ENCODE measurements around the gene PTPRK. TPM values are rescaled to one million over a fixed set of nuclear protein-coding genes. Genes with fewer than 3 reads are reported as not detected.

PTPRK gene
- total RNA-seq, 4 donors from 2014 or later = 26.7 to 47.5 (median 41.4) TPM

DNA sequence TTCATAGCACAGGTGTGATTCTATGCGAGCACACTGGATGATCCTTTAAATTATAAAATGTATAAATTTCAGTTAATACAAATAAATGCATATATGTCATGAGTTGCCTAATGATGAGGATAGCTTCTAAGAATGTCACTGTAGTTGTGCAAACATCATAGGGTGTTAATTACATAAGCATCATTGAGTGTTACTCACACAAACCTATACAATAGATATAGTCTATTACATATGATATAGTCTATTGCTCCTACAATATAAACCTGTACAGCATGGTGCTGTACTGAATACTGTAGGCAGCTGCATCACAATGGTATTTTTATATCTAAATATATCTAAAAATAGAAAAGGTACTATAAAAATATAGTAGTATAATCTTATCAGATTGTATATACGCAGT is 159.0 kb downstream of the PTPRK start:
- no peak for TF ChIP-seq POLR2A (IDR thresholded peaks at IDR 0.05)
- TF ChIP-seq, protein P1, sequence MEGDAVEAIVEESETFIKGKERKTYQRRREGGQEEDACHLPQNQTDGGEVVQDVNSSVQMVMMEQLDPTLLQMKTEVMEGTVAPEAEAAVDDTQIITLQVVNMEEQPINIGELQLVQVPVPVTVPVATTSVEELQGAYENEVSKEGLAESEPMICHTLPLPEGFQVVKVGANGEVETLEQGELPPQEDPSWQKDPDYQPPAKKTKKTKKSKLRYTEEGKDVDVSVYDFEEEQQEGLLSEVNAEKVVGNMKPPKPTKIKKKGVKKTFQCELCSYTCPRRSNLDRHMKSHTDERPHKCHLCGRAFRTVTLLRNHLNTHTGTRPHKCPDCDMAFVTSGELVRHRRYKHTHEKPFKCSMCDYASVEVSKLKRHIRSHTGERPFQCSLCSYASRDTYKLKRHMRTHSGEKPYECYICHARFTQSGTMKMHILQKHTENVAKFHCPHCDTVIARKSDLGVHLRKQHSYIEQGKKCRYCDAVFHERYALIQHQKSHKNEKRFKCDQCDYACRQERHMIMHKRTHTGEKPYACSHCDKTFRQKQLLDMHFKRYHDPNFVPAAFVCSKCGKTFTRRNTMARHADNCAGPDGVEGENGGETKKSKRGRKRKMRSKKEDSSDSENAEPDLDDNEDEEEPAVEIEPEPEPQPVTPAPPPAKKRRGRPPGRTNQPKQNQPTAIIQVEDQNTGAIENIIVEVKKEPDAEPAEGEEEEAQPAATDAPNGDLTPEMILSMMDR (IDR thresholded peaks at IDR 0.05) = no peak
- DNase-seq (ENCODE audit: low spot score in 2 of 2) = no peak
- WGBS, 2 donors = 89 to 95% methylated on average over 2 of the region's 2 CpGs
- intact Hi-C loops (cut with DNase I; ENCODE audit: low total_unique reads) = no loop called here
- H3K4me3 ChIP-seq (ENCODE audit: low read depth, poor library complexity, severe bottlenecking) = no peak overlapping the region

DNA sequence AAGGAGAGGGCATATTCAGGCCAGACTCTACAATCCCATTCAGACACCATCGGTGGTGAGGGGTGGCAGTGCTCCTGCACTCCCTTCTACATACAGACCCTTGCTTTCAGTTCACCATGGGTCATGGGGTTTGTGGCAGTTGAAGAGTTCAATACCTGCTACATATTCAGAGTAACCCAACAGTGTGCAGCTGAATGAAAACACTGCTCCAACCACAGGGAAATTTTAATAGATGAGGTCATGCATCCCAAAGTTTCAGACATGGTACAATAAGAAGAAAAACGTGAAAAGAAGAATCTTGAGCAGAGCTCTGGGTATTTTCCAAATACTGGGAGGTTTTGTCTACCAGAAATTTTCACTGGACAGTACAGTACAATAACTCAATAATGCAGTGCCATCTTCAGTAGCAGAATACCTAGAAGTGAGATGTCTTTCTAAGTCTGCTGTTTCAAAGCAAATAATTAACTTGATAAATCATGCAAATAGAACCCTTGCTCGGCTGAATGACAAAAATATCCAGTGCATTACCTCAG is 162.1 kb downstream of the PTPRK start:
- WGBS, 2 donors = 52 to 60% methylated on average over 3 of the region's 3 CpGs
- intact Hi-C loops (cut with DNase I; ENCODE audit: low total_unique reads) = no loop called here
- TF ChIP-seq POLR2A (IDR thresholded peaks at IDR 0.05) = no peak
- TF ChIP-seq, protein P1 (IDR thresholded peaks at IDR 0.05) = no peak
- H3K4me3 ChIP-seq (ENCODE audit: low read depth, poor library complexity, severe bottlenecking) = no peak overlapping the region
- no peak for DNase-seq (ENCODE audit: low spot score in 2 of 2)

DNA sequence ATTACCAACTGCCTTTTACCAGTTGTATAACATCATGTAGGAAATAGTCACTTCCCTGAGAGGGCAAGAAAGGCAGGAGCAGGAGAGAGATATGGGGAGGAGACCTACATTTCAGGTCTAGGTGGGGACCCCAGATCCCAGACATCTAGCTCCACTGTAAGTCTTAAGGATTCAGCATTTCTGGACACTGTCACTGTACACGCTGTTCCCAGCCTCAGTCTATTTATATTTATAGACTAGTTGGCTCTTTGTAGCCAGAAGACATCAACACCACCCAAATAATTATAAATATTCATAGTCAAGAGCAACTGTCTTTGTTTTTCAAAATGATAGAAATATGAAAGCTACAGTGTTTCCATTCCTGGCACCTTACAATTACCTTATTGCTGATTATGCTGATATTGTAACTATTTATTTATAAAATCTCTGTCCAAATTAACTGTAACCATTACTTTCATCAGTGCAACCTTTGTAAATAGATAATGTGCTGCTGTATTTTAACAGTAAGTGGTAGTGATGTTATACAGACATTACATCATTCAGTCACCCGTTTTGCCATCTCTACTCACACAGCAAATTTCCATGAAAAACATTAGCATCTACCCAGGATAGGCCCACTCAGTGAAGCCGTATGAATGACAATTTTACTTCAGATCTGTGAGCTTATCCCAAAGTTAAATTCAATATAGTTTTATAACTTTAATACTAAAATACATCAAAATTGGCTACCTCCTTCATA is 162.8 kb downstream of the PTPRK start:
- WGBS, 2 donors = 64 to 71% methylated on average over 3 of the region's 3 CpGs
- DNase-seq (ENCODE audit: low spot score in 2 of 2) = no peak
- intact Hi-C loops (cut with DNase I; ENCODE audit: low total_unique reads) = no loop called here
- no peak overlapping the region for H3K4me3 ChIP-seq (ENCODE audit: low read depth, poor library complexity, severe bottlenecking)
- TF ChIP-seq, protein P1 (IDR thresholded peaks at IDR 0.05) = no peak
- TF ChIP-seq POLR2A (IDR thresholded peaks at IDR 0.05) = no peak

DNA sequence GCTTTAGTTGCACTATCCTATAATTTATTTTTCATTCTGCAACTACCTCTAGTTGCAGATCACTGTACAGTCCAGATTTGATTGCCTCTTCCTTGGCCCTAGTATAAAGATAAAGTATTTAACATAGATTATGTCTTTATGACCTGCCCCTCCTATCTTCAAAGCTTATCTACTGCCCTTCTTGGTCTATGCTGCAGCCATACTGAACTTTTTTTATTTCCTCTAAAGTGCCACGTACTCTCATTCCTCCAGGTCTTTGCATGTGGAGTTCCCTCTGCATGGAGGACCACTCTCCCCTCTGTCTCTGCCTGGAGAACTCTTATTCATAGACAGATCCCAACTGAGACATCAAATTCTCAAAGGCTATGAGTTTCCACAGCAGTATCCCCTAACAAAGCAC is 168.0 kb downstream of the PTPRK start:
- intact Hi-C loops (cut with DNase I; ENCODE audit: low total_unique reads) = no loop called here
- 98 to 100% methylated on average over 1 of the region's 1 CpG for WGBS, 2 donors
- DNase-seq (ENCODE audit: low spot score in 2 of 2) = no peak
- TF ChIP-seq, protein P1 (IDR thresholded peaks at IDR 0.05) = no peak
- no peak for TF ChIP-seq POLR2A (IDR thresholded peaks at IDR 0.05)
- H3K4me3 ChIP-seq (ENCODE audit: low read depth, poor library complexity, severe bottlenecking) = no peak overlapping the region

DNA sequence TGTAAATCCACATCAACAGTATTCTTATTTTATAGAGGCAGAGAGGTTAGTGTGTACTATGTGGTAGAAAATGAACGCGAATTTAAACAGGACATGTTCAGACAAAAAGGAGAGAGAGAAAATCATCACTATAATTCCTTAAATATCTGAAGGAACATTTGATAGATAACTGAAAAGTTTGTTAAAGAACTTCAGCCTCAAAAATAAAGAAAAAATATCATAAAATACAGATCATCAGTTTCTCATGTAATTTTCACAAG is 169.2 kb downstream of the PTPRK start:
- whole genome bisulfite sequencing, 2 donors = 46 to 59% methylated on average over 2 of the region's 2 CpGs
- TF ChIP-seq, protein P1 (IDR thresholded peaks at IDR 0.05) = no peak
- TF ChIP-seq POLR2A (IDR thresholded peaks at IDR 0.05) = no peak
- DNase-seq (ENCODE audit: low spot score in 2 of 2) = no peak
- H3K4me3 ChIP-seq (ENCODE audit: low read depth, poor library complexity, severe bottlenecking) = no peak overlapping the region
- intact Hi-C loops (cut with DNase I; ENCODE audit: low total_unique reads) = no loop called here

Data from lower leg skin (tissue), 4 donors.